HG02943 (cell line): ENCODE data around the gene SLC7A14.

Experiments
- ATAC-seq: cut with Tn5 transposase; IDR thresholded peaks from one replicate; pipeline ENCODE4 v1.9.1; 2021; ENCODE audit warnings: mild to moderate bottlenecking, low read depth, moderate library complexity; ENCODE audit not compliant: unreplicated experiment

Gene SLC7A14

DNA sequence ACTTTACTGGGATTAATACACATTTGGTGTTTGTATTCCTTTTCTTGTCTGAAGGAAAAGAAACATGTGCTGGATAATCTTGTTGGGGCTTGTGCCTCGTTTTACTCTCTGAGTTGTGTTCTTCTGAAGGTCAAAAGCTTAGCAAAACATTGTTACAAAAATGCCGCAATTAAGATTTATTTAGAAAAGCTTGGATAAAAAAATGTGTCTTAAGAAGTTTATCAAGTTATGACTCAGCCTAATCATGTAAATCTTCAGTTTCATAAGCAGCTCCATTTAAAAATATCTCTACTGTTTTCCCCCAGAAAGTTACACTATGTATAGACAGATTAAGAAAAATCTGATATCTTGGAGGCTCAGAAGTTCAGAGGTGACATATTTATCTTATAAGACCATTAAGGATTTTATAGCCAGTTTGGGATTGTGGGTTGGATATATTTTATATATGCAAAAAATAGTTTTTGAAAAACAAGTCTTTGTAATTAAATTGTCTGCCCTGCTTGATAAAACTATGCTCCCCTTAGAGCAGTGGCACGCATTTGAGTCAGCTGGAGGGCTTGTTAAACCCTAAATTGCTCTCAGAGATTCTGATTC lies 110.7 kb downstream of the SLC7A14 start:
- ATAC-seq: no peak

DNA sequence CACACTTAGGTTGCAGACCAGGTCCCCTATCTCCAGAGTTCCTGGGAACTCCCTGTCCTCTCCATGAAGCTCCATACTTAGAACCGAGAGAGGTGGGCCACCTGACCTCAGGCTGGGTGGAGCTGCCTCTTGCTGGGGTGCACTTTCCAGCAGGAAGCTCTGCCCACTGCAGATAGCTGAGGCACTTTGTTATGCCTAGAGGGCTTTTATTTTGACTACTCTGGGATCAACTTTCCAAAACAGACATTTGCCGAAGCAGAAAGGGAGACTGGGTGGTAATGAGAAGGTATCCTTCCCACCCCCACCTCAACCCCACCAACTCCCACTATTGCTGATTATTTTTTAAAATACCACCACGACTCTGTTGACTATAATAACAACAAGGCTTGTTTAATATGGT lies 112.5 kb downstream of the SLC7A14 start:
- no peak for ATAC-seq

DNA sequence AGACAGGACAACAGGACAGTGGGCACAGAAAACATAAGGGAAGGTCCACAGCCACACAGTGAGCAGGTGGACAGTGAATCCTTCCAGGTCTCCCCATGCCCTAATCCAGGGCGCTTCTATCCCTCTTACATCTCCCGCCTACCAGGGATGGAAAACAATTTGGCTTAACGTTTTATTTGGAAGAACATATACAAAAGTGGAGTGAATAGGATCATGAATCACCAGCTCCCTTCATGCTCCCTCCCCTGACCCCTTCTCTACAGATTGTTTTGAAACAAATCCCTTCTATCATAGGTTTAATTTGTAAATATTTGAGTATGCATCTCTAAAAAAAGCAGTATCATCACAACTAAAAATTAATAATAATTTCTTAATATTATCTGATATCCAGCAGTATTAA lies 114.7 kb downstream of the SLC7A14 start:
- ATAC-seq: no peak

DNA sequence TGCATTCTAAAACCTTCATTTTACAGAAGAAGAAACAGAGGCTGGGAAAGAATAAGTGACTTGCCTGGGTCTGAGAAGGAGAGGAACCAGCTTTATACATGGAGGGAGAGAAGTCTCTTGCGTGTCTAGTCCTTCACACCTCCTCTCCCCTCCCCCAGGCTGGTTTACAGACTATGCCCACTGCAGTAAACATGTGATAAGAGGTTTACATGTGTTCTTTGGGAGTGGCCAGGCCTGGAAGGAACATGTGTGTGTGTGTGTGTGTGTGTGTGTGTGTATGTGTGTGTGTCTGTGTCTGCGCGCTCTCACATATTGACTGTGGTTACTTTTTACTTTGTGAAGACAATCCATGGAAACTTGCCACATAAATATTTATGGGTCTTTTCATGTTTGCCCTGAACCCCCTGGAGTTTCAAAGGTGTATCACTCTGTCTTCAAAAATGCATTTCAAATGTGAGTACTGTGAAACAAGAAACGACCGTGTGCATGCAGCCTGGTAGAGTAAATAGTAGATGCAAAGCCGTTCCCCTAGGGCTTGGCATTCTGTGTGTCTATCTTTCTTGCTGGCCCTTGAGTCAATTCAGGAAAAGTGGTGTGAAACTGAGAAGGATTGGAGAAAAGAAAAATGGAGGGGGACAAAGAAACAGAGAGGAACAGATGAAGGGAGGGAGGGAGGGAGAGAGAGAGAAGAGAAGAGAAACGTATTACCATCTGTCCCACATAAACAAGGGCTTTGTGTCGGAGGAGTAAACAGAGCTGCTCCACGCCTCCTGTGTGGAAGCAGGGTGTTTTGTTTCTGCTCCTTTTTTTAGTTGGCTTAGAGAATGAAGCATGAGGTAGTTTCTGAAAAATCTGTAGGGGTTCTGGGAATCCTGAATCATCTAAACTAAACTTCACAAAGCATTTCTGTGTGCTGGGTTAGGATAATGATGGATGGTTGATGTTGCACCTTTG lies 115.5 kb downstream of the SLC7A14 start:
- no peak for ATAC-seq

DNA sequence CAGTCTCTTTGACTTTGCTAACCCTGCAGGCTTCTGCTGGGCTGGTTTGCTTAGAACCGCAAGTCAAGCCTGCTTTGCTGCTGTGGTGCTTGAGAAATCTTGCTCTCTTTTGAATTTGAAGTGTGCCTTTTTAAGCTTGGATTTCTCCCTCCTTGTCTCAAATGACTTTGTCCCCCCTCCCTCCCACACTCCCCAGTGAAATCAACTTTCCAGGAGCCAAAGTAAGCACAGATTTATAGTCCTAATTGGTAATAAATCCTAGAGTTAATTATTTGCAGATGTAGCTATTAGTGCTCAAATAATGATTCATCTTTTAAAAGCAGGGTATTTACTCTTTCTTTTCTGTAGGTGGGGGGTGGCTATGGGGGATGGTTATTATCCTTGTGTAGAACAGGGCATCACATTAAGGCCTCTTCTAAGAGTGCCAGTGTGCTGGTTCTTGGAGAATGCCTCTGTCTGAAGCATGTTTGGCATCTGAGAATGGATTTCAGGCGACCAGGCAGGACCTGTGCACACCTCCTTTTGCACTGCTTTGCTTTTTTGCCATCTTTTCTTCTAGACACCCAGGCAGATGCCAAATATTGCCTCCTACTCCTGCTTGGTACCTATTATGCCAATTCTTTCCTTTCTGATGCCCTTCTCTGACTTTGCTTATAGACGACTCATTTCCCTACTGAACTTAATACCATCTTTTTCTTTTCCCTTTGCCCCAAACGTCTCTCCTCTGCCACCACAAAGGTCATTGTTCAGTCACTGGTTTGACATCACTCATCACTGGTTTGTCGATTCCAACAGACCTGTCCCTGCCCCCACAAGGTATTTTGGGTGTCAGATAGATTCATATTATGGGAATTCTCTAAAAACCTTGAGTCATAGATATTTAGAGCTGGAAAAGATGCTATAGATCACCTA lies 116.5 kb downstream of the SLC7A14 start:
- no peak for ATAC-seq

DNA sequence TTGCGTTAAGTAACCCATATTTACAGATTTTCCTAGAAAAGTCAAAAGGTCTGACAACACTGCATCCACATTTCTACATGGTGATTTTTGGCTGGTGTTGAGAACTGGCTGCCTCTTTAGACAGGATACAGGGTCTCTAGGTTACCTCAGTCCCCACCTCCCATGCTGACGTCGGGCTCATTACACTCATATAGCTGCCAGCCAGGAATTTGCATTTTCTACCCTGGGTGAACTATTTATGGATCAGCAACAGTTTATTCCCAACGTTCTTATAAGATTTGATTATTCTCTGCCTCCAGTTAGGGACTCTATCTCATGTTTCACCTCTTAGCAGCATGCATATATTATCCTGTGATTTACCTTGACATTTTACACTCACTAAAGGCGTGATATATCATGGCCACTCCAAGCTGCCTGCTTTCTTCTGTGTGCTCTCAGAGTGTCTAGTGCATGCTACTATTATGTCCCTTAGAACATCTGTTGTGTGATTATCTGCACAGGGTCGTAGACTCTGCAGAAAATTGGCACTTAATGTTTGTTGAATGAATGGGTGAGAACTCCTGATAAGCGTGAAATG lies 118.2 kb downstream of the SLC7A14 start:
- no peak for ATAC-seq

DNA sequence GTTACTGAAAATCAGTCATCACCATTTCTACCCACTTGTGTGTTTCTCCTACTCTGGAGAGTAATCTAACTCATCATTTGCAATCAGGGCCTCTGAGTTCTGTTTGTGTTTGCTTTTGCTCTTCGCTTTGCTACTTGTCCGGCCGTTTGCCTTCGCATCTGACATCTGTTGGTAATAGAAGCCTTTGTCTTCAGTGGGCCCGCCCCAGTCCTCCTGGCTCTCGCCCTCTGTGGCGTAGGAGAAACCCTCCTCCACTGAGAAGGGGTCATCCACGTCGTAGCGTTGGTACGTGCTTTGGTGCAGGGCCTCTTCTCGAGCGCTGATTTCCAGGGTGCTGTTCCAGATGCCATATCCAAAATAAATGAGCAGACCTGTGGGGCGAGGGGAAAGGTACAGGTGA lies 118.9 kb downstream of the SLC7A14 start:
- no peak for ATAC-seq

DNA sequence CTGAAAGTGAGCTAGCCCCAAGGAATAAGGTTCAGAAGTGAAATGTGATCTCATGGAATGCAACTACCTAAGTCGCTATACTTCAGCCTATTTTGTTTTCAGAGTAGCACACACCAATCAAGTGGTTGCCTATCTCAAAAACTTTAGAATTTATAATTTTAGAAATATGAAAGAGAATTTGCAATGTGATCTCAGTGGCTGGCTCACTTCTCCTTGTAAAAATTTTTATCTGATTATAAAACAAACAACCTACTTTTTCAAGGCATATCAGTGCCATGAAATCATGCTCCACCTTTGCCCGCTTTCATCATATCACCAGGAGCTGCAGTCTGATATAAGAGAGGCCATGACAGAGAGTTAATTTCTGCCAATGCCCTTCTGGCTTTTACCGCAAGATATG lies 119.9 kb downstream of the SLC7A14 start:
- no peak for ATAC-seq

DNA sequence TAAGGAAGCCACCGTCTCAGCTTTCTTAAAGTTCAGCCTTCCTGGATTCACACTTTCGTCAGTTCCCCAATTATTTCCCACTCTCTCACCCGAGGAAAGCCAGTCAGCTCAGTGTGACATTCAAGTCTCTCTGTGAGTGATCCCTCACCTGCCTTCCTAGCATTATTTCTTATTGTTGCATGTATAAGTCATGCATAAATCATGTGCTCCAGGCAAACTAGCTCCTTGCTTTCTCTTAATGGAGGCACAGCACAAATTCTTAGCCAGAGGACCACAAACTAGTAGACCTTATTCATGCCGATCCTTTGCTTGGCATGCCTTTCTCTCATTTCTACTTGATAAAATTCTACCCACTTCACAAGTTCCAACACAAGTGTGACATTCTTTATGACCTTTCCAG lies 122.9 kb downstream of the SLC7A14 start:
- ATAC-seq: no peak

DNA sequence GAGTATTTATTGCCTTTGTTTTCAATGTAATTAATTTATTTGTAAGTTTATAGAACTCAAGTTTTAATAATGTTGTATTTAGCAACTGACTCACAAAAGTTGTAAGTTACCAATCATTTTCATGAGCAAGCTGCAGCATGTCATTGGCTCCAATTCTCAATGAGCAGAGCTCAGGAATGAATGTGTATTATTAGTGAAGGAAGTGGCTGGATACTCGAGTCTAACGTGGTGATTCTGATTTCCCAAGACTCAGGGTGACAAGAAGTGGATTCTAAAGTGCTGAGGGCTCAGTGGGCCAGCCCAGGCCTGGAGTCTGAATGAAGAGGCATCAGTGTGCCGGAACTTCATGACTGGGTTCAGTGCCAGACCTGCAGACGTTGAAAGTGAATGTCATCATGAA lies 127.6 kb downstream of the SLC7A14 start:
- ATAC-seq: no peak

DNA sequence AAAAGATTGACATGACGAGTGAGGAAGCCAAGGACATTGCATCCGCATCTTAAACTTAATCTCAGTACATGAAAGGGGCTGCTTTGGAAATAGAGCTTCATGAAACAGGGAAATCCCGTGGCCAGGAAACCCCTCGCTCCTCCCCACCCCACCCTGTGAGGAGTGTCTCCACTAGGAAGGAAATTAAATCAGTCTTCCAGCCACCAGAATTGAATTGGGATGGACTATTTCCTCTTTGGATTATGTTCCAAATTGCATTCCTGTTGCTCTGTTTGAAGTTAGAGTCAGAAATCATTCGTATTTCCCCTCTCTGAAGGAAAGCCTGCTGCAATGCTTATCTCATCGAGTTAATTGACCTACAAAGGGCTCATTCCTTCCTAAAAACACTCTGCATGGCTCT lies 131.4 kb downstream of the SLC7A14 start:
- ATAC-seq: no peak

DNA sequence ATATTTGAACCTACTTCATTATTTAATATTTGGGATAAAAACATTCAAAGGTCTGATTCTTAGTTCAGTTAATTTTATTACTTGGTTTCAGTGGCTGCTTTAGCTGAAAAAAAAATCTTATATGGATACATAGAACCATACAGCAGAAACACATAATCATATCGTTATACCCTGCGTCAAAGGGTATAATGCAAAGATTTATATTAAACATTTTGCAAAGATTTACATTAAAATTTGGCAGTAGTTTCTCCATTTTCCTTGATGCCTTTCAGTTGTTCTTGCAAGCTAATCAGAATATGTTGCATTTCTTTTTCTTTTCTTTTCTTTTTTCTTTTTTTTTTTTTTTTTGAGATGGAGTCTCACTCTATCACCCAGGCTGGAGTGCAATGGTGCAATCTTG lies 135.8 kb downstream of the SLC7A14 start:
- no peak for ATAC-seq

DNA sequence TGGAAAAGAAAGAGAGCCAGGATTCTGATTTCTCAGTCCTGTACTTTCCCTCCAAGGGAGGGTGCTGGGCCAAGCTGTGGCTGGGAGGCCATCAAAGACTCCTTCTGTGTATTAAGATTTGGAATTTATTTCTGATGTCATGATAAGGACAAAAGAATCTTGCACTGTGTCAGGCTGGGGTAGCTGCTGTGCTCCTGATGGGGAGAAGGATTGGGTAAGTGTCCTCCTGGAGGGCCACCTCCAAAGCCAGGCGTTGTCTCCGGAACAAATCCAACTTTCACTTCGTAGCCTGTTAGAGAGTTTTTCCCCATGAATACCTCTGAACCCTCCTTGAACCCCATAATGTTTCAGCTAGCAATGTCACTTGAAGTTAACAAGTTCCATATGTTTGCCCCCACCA lies 137.3 kb downstream of the SLC7A14 start:
- ATAC-seq: no peak

DNA sequence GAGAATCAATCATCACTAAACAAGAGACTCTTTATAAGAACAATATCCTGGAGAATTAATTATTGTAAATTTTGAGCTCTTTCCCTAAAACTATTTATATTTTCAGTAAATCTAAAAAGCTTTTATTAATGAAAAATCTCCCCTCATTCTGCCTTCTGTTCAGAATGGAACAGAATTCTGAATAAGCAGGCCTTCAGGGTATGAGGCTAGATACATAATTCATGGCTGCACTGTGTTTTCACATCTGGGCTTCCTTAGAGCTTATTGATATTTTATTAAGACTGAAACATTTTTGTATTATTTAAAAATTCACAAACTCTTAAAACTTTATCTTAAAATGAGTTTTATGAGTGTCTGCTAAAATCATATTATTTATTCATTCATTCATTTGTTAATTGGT lies 142.4 kb downstream of the SLC7A14 start:
- ATAC-seq: no peak

DNA sequence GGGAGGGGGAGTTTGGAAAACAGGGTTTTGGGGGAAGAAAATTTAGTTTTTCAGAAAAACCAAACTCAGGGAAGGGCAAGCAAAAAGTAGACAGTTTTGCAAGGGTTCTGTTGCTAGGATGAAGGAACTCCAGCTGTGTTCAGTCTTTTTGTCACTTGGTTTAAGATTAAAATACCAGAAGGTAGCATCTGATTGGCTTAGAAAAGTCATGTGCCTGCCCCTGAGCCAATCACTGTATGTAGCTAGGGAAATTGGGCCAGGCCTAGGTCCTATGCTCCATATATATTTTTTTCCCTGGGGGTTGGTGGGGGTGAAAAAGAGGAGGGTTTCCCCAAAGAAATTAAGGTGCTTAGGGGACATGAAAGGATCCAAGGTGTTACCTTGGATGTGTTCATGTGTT lies 142.9 kb downstream of the SLC7A14 start:
- no peak for ATAC-seq

DNA sequence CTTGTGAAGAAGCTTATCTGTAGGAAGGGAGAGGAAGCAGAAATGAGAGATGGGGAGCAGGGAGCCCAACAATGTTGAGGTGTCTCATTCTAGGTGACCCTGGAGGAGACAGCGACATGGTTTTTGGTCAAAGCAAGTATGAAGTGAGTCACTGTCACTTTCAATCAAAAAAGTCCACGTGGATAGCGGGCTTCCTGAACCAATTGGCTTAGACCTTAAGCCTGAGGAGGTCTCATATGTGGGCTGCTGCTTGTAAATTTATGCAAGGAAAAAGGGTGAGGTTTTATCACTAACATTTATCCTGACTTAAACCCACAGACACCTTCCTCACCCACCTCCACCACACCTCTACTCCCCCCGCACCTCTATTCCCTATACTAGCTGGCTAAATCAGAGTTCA lies 144.5 kb downstream of the SLC7A14 start:
- no peak for ATAC-seq

DNA sequence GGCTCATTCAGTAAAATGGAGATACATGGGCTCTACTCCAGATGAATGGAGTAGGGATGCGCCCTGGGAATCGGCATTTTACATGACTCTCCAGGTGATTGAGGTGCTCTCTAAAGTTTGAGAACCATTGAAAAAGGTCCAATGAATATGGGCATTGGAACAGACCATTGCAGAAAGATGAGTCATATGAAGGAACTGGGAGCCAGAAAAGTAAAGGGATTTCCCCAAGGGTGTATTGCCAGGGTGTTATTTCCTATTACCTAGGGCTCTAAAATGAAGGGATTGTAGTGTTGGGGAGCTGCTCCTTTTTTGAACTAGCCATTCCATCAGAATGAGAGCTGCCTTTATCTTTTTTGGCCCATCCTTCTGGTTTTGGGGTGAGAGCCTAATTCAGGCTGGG lies 145.5 kb downstream of the SLC7A14 start:
- no peak for ATAC-seq

DNA sequence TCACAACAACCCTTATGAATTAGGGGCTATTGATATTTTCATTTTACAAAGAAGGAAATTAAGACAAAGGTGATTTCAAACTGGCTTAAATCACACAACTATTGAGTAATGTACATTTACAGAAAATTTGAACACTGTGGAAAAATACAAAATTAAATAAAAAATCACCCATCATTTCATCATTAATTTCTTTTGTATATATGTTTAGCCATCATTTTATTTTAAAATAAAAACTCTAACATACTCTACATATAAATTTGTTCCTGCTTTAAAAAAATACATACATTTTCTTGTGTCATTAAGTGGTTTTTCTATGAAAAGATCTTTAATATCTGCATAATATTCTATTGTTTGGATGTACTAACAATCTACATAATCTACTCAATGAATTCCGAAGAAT lies 147.0 kb downstream of the SLC7A14 start:
- ATAC-seq: no peak

DNA sequence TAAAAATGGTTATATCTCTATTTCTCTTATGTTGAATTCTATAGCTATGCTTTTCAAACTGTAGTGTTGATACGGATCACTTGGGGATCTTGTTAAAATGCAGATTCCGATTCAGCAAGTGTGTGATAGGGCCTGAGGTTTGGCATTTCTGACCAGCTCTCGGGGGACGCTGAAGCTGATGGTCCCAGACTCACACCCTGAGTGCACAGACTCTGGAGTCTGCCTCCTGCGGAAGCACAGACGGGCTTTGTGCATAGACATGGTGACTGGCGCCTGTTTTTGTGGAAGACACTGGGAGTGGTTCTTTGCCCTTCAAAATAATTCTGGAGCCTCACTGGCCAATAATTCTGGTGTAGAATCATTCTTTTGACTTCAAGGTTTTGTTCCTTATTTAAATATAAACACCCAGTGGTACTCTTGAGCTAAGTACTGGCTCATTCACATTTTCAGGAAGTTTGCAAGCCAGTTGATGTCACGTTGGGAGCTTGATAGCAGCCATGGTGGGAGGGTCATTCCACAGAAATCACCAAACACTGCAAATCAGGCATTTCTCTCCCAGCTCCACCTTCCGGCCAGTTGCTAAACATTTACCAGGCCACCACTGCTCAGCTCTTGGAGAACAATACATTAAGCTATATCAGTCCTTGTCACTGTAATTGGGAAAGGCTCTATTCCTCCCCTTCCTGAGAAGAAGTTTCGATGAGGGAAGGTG lies 148.0 kb downstream of the SLC7A14 start:
- ATAC-seq: no peak

DNA sequence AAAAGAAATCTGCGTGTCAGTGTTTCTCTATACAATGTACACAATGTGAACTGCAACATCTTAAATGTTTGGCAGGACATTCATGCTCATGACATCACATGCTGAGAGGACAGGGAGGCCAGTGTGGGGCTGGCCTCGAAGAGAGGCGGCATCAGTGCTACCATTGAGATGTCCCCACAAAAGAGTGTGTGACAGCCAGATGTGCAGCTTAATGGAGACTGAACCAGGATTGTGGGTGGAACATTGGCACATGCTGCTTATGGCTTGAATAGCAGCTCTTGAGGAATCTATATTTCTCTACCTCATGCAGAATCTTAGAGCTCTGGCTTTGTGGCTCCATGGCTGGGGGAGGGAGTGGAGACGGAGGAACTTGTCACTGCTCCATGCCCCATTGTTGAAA lies 148.7 kb downstream of the SLC7A14 start:
- no peak for ATAC-seq
